ENCODE results near the gene SUSD2. TPM values are rescaled to one million over a fixed set of nuclear protein-coding genes. Genes with fewer than 3 reads are reported as not detected.
"Not testable (repeated sequence)": the region's sequence is repeated elsewhere in the genome, so short reads cannot be mapped to it uniquely, and the experiment has no call there.

SUSD2 gene
- polyA plus RNA-seq, 1 of the 3 experiments (the other 2 are of a cell fraction), result 0.82 TPM

- POLR2A ChIA-PET, result not testable (repeated sequence)
These were observed 31.8 kb downstream of the SUSD2 start for GRCh38 chr22:24213111-24213510.

GRCh38 chr22:24214467-24215285 lies 33.4 kb downstream of the SUSD2 start:
- ChIA-PET POLR2A (no interaction called here), CTCF (interaction anchor here (0.7 to 2.0 kb wide), 5 partner anchors 9 to 33 kb away, joined by 3 to 10 read pairs (median 4); no protein-coding TSS in a partner anchor)
- peak; percentile 4 for DNase-seq
- no peaks in the 10 kb centered on the region for H3K27me3 ChIP-seq (ENCODE audit: insufficient read depth)
- no peaks in the 10 kb centered on the region for H4K20me1 ChIP-seq (ENCODE audit: insufficient read depth)
- H3K36me3 ChIP-seq (replicated peaks in 1 of 2; ENCODE audit: control insufficient read depth in 1 of 2, insufficient read depth in 2 of 2, low read length in 1 of 2), result no peaks in the 10 kb centered on the region
- H3K4me3 ChIP-seq (ENCODE audit: low read depth in 2 of 2, low read length in 1 of 2), result no peak overlapping the region
- H3K79me2 ChIP-seq (ENCODE audit: insufficient read depth), result no peaks in the 10 kb centered on the region
- H3K4me1 ChIP-seq (ENCODE audit: control insufficient read depth in 1 of 2, insufficient read depth in 2 of 2, low read depth in 1 of 2, low read length in 1 of 2), result no peaks in the 10 kb centered on the region
- no peak overlapping the region for H3K27ac ChIP-seq (ENCODE audit: low read depth in 2 of 2, low read length in 1 of 2)
- TF ChIP-seq SMC3 (IDR thresholded peaks at IDR 0.05; ENCODE audit: low read depth, low read length) (no peak), PBX3 (IDR thresholded peaks at IDR 0.05) (no peak), USF1 (IDR thresholded peaks at IDR 0.05; ENCODE audit: borderline replicate concordance, low read depth) (no peak), IRF3 (IDR thresholded peaks at IDR 0.05; ENCODE audit: low read depth, low read length) (no peak), TEAD4 (IDR thresholded peaks at IDR 0.05; ENCODE audit: borderline replicate concordance, insufficient read depth) (no peak), RFX5 (IDR thresholded peaks at IDR 0.05; ENCODE audit: low read length) (no peak)
- H3K9me2 ChIP-seq, result no peaks in the 10 kb centered on the region
- H2AFZ ChIP-seq (ENCODE audit: low read depth), result no peak overlapping the region
- H3K9ac ChIP-seq, result no peak overlapping the region
- H3F3A ChIP-seq (replicated peaks; ENCODE audit: insufficient read depth), result peaks cover 2% of the 10 kb centered on the region
- H3K9me3 ChIP-seq, result no peaks in the 10 kb centered on the region
- no peak overlapping the region for H3K4me2 ChIP-seq
- 81% methylated on average over 8 of the region's 12 CpGs for WGBS (ENCODE audit: low lambda C conversion rate)

More at GRCh38 chr22:24213111-24213510, 31.8 kb downstream of the SUSD2 start:
- H3K4me3 ChIP-seq (ENCODE audit: low read depth in 2 of 2, low read length in 1 of 2); H3K27ac ChIP-seq (ENCODE audit: low read depth in 2 of 2, low read length in 1 of 2); H3K4me2 ChIP-seq; H3K36me3 ChIP-seq (replicated peaks in 1 of 2; ENCODE audit: control insufficient read depth in 1 of 2, insufficient read depth in 2 of 2, low read length in 1 of 2); H3K4me1 ChIP-seq (ENCODE audit: control insufficient read depth in 1 of 2, insufficient read depth in 2 of 2, low read depth in 1 of 2, low read length in 1 of 2); H3K9me2 ChIP-seq; H4K20me1 ChIP-seq (ENCODE audit: insufficient read depth); H3K79me2 ChIP-seq (ENCODE audit: insufficient read depth); H2AFZ ChIP-seq (ENCODE audit: low read depth); DNase-seq; H3K9me3 ChIP-seq; H3K27me3 ChIP-seq (ENCODE audit: insufficient read depth); H3K9ac ChIP-seq: not testable (repeated sequence)
- H3F3A ChIP-seq (replicated peaks; ENCODE audit: insufficient read depth), result peaks cover 13% of the 10 kb centered on the region
- 97% methylated on average over 9 of the region's 9 CpGs for WGBS (ENCODE audit: low lambda C conversion rate)
- CTCF ChIA-PET, result interaction anchor here (1.4 to 1.6 kb wide), 2 partner anchors 18 to 58 kb away, joined by 3 to 4 read pairs; no protein-coding TSS in a partner anchor

Measured in SK-N-SH (cell line).